GM18499 (cell line): Measurements from ENCODE around the gene SPPL3.
"Not testable (repeated sequence)": the region's sequence is repeated elsewhere in the genome, so short reads cannot be mapped to it uniquely, and the experiment has no call there.

ENCODE experiments used
- ATAC-seq: cut with Tn5 transposase; IDR thresholded peaks from one replicate; pipeline ENCODE4 v1.9.1; 2021; ENCODE audit warnings: moderate number of reproducible peaks; ENCODE audit not compliant: insufficient read depth, unreplicated experiment

The SPPL3 gene

GRCh38 chr12:120847392-120847791, 56.8 kb downstream of the SPPL3 start:
- ATAC-seq, result no peak

- no peak for ATAC-seq
These were observed 57.4 kb downstream of the SPPL3 start for GRCh38 chr12:120846721-120847120.

GRCh38 chr12:120845696-120846095, 58.5 kb downstream of the SPPL3 start:
- ATAC-seq, result no peak

- ATAC-seq, result no peak
These were observed 59.2 kb downstream of the SPPL3 start for GRCh38 chr12:120844768-120845449.

- no peak for ATAC-seq
These were observed 59.9 kb downstream of the SPPL3 start for GRCh38 chr12:120844297-120844696.

- no peak for ATAC-seq
These were observed 60.7 kb downstream of the SPPL3 start for GRCh38 chr12:120843472-120843871.

GRCh38 chr12:120842595-120842994, 61.6 kb downstream of the SPPL3 start:
- ATAC-seq, result no peak

- ATAC-seq, result no peak
These were observed 62.6 kb downstream of the SPPL3 start for GRCh38 chr12:120841525-120841924.

DNA sequence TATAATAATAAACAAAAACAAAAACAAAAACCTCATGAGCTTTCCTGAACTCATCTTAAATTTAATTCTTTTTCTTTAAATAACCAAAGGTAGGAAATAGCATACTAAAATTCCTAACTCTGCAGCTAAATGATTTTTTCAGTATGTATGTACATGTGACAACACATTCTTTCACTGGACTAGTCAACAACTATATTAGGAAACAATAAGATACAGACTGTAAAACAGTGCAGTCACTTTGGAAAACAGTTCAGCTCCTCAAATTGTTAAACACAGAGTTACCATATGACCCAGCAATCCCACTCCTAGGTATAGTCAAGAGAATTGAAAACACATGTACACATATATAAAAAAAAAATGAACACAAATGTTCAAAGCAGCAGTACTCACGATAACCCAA, 64.7 kb downstream of the SPPL3 start:
- no peak for ATAC-seq

DNA sequence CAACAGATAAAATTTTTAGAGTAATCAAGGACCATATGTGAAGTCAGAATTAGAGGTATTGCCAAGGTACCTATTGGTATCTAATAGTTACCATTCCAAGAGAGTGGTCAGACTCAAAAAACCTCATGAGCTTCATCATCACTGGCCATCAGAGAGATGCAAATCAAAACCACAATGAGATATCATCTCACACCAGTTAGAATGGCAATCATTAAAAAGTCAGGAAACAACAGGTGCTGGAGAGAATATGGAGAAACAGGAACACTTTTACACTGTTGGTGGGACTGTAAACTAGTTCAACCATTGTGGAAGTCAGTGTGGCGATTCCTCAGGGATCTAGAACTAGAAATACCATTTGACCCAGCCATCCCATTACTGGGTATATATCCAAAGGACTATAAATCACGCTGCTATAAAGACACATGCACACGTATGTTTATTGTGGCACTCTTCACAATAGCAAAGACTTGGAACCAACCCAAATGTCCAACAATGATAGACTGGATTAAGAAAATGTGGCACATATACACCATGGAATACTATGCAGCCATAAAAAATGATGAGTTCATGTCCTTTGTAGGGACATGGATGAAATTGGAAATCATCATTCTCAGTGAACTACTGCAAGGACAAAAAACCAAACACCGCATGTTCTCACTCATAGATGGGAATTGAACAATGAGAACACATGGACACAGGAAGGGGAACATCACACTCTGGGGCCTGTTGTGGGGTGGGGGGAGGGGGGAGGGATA, 65.4 kb downstream of the SPPL3 start:
- not testable (repeated sequence) for ATAC-seq

- ATAC-seq, result no peak
These were observed 68.0 kb downstream of the SPPL3 start for GRCh38 chr12:120836114-120836684.

DNA sequence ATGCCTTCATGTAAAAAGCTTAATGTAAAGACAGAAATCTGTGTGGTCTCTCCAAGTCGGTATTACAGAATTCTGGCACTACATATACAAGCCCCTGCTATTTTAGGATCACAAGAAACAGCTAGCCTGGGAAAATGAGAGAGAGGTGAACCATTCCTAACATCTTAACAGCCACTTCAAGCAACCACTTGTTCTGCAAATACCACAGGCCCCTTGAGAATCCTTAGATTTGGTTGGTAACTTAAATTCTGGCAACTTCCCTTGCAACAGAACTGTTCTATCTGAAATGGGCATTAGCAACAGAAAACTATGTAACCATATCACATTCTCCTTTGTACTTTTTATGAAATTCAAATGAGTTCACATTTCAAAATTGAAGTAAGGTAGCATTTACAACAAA, 68.5 kb downstream of the SPPL3 start:
- no peak for ATAC-seq

DNA sequence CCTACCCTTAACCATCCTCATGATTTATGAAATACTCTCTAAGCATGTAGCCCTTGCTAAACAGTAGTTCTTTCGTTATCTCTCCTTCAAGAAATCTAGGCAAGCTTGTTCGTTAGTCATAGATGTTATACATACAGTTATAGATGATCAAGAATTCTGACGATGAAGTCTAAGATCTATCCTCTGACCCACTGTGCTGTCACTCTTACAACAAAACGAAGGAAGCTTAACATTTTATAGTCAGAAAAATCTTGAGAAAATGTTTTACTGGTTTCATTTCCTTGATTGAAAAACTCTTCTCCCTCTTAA, 68.9 kb downstream of the SPPL3 start:
- no peak for ATAC-seq

GRCh38 chr12:120834489-120835303, 69.5 kb downstream of the SPPL3 start:
- no peak for ATAC-seq

DNA sequence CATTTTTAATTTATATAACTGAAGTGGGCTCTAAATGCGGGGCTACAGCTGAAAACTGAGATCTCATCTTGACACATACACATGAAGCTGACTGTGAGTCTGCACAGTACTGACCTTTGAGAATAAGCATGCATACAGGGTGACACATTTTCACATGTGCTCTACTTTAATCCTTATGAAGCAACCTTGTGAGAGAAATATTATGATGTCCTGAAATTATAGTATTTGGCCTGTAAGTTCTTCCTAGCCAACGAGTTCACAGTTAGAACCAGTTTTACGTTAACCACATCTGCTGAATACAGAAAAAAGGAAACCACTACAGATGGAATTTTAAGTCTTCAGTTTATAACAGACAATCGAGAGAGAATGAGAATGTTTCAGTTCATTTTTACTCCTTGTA, 70.3 kb downstream of the SPPL3 start:
- ATAC-seq, result no peak

GRCh38 chr12:120832737-120833136, 71.4 kb downstream of the SPPL3 start:
- ATAC-seq, result no peak

GRCh38 chr12:120831648-120832267, 72.4 kb downstream of the SPPL3 start:
- no peak for ATAC-seq

DNA sequence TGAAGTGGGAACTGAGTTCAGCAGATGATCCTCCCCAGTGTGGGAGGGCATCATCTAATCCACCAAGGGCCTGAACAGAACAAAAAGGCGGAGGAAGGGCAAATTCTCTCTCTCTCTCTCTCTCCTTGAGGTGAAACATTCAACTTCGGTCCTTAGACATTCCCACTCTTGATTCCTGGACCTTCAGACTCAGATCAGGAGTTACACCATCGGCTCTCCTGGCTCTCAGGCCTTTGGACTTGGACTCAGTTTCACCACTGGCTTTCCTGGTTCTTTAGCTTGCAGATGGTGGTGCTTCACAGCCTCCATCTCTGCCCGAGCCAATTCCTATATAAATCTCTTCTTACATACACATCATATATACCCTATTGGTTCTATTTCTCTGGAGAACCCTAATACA, 73.2 kb downstream of the SPPL3 start:
- no peak for ATAC-seq

GRCh38 chr12:120830052-120830940, 73.9 kb downstream of the SPPL3 start:
- no peak for ATAC-seq

- no peak for ATAC-seq
These were observed 77.8 kb downstream of the SPPL3 start for GRCh38 chr12:120826335-120826734.
